IgD-negative memory B cell (primary cell): ENCODE results near the gene CDH5. TPM values are rescaled to one million over a fixed set of nuclear protein-coding genes. Genes with fewer than 3 reads are reported as not detected.

Experiments
- polyA plus RNA-seq: library from polyadenylated mRNA; unstranded; fragments of 300-500 nt; fragmentation: Illumina TruSeq; gene quantifications from one replicate; pipeline ENCODE4 v1.2.3, GENCODE V29; 2021

The CDH5 gene
- polyA plus RNA-seq, 1 donor from 2014 or later, result not detected

Other genes starting within 250 kb of the CDH5 start
- gene BEAN1, start 60.6 kb downstream of the CDH5 start, polyA plus RNA-seq, result not detected
- gene TK2, start 183.4 kb downstream of the CDH5 start, polyA plus RNA-seq, result 1.6 TPM
- 50.8 TPM for gene CKLF, start 185.9 kb downstream of the CDH5 start, polyA plus RNA-seq
- not detected for gene CMTM1, start 199.7 kb downstream of the CDH5 start, polyA plus RNA-seq
- not detected for gene CMTM2, start 212.8 kb downstream of the CDH5 start, polyA plus RNA-seq
- 5.2 TPM for gene CMTM3, start 238.0 kb downstream of the CDH5 start, polyA plus RNA-seq